CD4-positive, CD25-positive, alpha-beta regulatory T cell (primary cell): ENCODE results near the gene TEX55. TPM values are rescaled to one million over a fixed set of nuclear protein-coding genes. Genes with fewer than 3 reads are reported as not detected.
"Not testable (repeated sequence)": the region's sequence is repeated elsewhere in the genome, so short reads cannot be mapped to it uniquely, and the experiment has no call there.

Experiments
- ATAC-seq, 2 donors: fragments of 150-1000 bp; cut with Tn5 transposase; one replicate each; pipeline ENCODE4 v1.10.0; 2021; ENCODE audit warnings: low read depth in 2 of 2, moderate number of reproducible peaks in 2 of 2, moderate library complexity in 1 of 2
- DNase-seq, 3 donors: peaks; one replicate each; pipeline versions ENCODE4 v3.0.0 to v3.0.0-alpha.2; 2012 to 2022; ENCODE audit warnings: mixed read lengths in 1 of 3
- H3K27ac ChIP-seq: one replicate; pipeline ENCODE4 v1.7.0; 2013; ENCODE audit warnings: mild to moderate bottlenecking, low read length; ENCODE audit not compliant: insufficient read depth, poor library complexity, severe bottlenecking
- H3K27me3 ChIP-seq: one replicate; pipeline ENCODE4 v1.7.0; 2013; ENCODE audit warnings: low read length; ENCODE audit not compliant: control insufficient read depth, insufficient read depth
- H3K36me3 ChIP-seq: one replicate; pipeline ENCODE4 v1.7.0; 2013; ENCODE audit warnings: mild to moderate bottlenecking, low read length, moderate library complexity; ENCODE audit not compliant: control insufficient read depth, insufficient read depth
- H3K4me1 ChIP-seq: 2 replicates; pipeline ENCODE4 v1.7.0; 2013; ENCODE audit warnings: mild to moderate bottlenecking, low read length; ENCODE audit not compliant: insufficient read depth, control insufficient read depth, poor library complexity, severe bottlenecking
- H3K4me3 ChIP-seq: one replicate; pipeline ENCODE4 v1.7.0; 2013; ENCODE audit warnings: low read depth, mild to moderate bottlenecking, low read length, moderate library complexity
- H3K9me3 ChIP-seq, 2 experiments: 1 replicate in 1 of 2; 2 replicates in 1 of 2; pipeline ENCODE4 v1.7.0; 2013; ENCODE audit warnings: low read length in 2 of 2, mild to moderate bottlenecking in 1 of 2, moderate library complexity in 1 of 2; ENCODE audit not compliant: control insufficient read depth in 2 of 2
- H3K27ac Mint-ChIP-seq, 3 donors: one replicate each; pipeline ENCODE4 v1.8.0; 2020 to 2022; ENCODE audit warnings: mild to moderate bottlenecking in 3 of 3, mixed read lengths in 3 of 3, moderate library complexity in 2 of 3
- H3K27me3 Mint-ChIP-seq: one replicate; pipeline ENCODE4 v1.8.0; 2022; ENCODE audit warnings: mild to moderate bottlenecking, mixed read lengths
- H3K36me3 Mint-ChIP-seq: one replicate; pipeline ENCODE4 v1.8.0; 2020; ENCODE audit warnings: mixed read lengths
- H3K4me1 Mint-ChIP-seq, 4 donors: one replicate each; pipeline ENCODE4 v1.8.0; 2020 to 2022; ENCODE audit warnings: mixed read lengths in 4 of 4, mild to moderate bottlenecking in 1 of 4
- H3K4me3 Mint-ChIP-seq, 4 donors: one replicate each; pipeline ENCODE4 v1.8.0; 2020 to 2022; ENCODE audit warnings: mild to moderate bottlenecking in 4 of 4, mixed read lengths in 4 of 4, moderate library complexity in 3 of 4
- H3K9me3 Mint-ChIP-seq, 7 donors: one replicate each; pipeline ENCODE4 v1.8.0; 2020 to 2022; ENCODE audit warnings: mixed read lengths in 7 of 7, mild to moderate bottlenecking in 3 of 7, moderate library complexity in 2 of 7
- polyA plus RNA-seq, 4 donors: library from polyadenylated mRNA; unstranded; fragments of 300-500 nt; fragmentation: Illumina TruSeq; gene quantifications; one replicate each; pipeline ENCODE4 v1.2.3, GENCODE V29; 2021
- total RNA-seq: library from RNA; stranded (reverse); gene quantifications from one replicate; pipeline ENCODE4 v1.2.3, GENCODE V29; 2022

Gene TEX55
- total RNA-seq (not detected), polyA plus RNA-seq (not detected)

DNA sequence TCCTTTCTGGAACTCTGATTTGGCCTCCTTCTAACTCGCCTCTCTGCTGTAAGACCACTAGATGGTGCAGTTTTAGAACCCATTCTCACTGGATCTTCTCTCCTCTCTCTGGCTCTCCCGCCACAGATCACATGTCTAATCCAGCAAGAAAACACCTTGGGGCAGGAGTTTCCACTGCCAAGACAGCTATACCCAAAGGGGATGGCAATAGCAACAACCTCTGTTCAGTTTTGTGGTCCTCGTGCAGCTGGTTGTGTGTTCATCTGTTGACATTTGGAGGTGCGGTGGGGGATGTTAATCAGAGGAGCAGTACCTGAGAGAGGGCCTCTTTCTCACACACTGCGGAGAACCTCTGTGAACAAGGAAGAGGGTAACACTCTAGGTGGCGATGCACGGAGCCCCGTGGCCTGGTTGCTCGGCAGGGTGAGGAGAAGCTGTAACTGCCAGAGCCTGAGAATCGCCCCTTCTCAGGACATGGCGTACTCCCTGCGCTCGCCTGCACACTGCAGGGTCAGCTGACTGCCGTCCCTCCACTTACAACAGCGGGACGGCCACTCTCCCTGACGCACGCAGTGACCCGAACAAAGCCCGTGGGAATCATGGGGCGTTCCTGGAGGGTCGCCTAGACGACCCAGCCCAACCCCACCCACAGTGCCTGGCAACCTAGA is at the start of gene TEX55:
Gene TEX55, plus strand, starts transcription at position 666 of the 668 bp plus-strand sequence. CDS start 25 bp downstream, outside the sequence.
- H3K27ac Mint-ChIP-seq, result peak within 1 kb of the TSS in 2 of 3 donors; percentile 30 to 38
- no peaks in the 10 kb centered on the region for H3K9me3 ChIP-seq
- no peak within 1 kb of the TSS for H3K4me3 ChIP-seq
- ATAC-seq (no peak), DNase-seq (peak in 2 of 3 donors; percentile 2 to 28)
- no peaks in the 10 kb centered on the region for H3K27me3 ChIP-seq
- H3K36me3 Mint-ChIP-seq, result no peaks in the 10 kb centered on the region
- no peak within 1 kb of the TSS for H3K4me3 Mint-ChIP-seq
- H3K9me3 Mint-ChIP-seq, result no peaks in the 10 kb centered on the region
- H3K27ac ChIP-seq, result no peak within 1 kb of the TSS
- no peaks in the 10 kb centered on the region for H3K4me1 ChIP-seq
- H3K4me1 Mint-ChIP-seq, result peaks cover 0 to 2% (median 0%) of the 10 kb centered on the region in 4 donors
- H3K27me3 Mint-ChIP-seq, result no peaks in the 10 kb centered on the region
- H3K36me3 ChIP-seq, result no peaks in the 10 kb centered on the region

DNA sequence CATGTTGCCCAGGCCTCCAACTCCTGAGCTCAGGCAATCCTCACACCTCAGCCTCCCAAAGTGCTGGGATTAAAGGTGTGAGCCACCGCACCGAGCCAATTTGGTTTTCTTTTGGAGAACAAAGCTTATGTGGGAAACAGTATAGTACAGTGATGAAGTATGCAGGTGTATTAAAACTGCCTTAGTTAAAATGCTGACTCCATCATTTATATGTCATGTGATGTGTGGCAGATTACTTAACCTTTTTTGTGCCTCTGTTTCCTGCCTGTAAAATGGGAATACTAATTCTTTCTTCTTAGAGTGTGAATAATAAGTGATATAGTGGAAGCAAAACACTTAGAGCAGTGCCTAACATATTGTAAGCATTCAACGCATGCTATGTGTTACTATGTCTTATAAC is 48.0 kb upstream of the TEX55 start:
- DNase-seq (no peak), ATAC-seq (no peak)
- Mint-ChIP-seq H3K27me3 (no peaks in the 10 kb centered on the region), H3K4me1 (no peaks in the 10 kb centered on the region), H3K4me3 (no peak overlapping the region), H3K27ac (no peak overlapping the region), H3K9me3 (no peaks in the 10 kb centered on the region), H3K36me3 (no peaks in the 10 kb centered on the region)
- Histone ChIP-seq H3K9me3 (no peaks in the 10 kb centered on the region), H3K36me3 (no peaks in the 10 kb centered on the region), H3K4me3 (no peak overlapping the region), H3K27ac (no peak overlapping the region), H3K4me1 (no peaks in the 10 kb centered on the region), H3K27me3 (no peaks in the 10 kb centered on the region)

DNA sequence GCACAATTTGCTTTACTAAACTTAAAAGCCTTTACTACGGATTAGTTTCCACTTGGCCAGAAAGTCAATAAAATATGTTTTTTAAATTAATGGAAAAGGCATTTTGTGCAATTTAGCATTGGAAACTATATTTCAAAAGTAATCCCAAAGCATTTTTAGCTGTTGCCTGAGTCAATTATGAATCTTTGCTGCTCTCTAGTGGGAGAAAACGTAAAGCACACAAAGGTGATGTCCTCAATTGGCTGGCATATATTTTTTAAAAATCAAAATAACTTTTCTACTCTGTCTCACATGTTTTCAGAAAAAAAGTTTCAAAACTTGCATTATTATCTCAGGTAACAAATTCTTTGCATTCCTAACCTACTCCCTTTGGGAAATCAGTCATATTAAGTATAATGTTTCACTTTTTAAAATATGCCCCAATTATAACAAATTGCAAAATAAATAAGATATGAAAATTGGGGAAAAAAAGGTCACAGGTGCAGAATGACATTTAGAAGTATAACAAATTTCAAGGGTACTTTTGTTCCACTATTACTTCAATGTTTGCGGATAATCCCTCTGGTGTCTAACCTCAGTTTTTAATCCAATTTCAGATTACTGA is 47.2 kb upstream of the TEX55 start:
- Mint-ChIP-seq H3K4me3 (no peak overlapping the region), H3K4me1 (no peaks in the 10 kb centered on the region), H3K36me3 (no peaks in the 10 kb centered on the region), H3K27ac (no peak overlapping the region), H3K9me3 (no peaks in the 10 kb centered on the region), H3K27me3 (no peaks in the 10 kb centered on the region)
- no peak for ATAC-seq
- H3K4me1 ChIP-seq, result no peaks in the 10 kb centered on the region
- H3K27ac ChIP-seq, result no peak overlapping the region
- H3K36me3 ChIP-seq, result no peaks in the 10 kb centered on the region
- H3K4me3 ChIP-seq, result no peak overlapping the region
- peak in 2 of 3 donors; percentile 39 to 40 for DNase-seq
- no peaks in the 10 kb centered on the region for H3K27me3 ChIP-seq
- H3K9me3 ChIP-seq, result no peaks in the 10 kb centered on the region

DNA sequence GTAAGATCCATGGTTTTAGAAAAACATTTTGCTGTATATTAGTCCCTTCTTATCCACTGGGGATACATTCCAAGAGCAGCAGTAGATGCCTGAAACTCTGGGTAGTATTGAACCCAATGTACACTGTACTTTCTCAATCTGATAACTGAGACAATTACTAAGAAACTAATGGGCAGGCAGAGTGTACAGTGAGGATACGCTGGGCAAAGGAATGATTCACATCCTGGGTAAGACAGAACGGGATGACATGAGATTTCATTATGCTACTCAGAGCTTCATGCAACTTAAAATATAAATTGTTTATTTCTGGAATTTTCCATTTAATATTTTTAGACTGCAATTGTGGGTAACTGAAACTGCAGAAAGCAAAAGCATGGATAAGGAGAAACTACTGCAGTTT is 46.2 kb upstream of the TEX55 start:
- Histone ChIP-seq H3K36me3 (no peaks in the 10 kb centered on the region), H3K9me3 (no peaks in the 10 kb centered on the region), H3K27me3 (no peaks in the 10 kb centered on the region), H3K27ac (no peak overlapping the region), H3K4me3 (no peak overlapping the region), H3K4me1 (no peaks in the 10 kb centered on the region)
- Mint-ChIP-seq H3K9me3 (no peaks in the 10 kb centered on the region), H3K36me3 (no peaks in the 10 kb centered on the region), H3K4me1 (no peaks in the 10 kb centered on the region), H3K27me3 (no peaks in the 10 kb centered on the region), H3K27ac (no peak overlapping the region), H3K4me3 (no peak overlapping the region)
- DNase-seq (no peak), ATAC-seq (no peak)

DNA sequence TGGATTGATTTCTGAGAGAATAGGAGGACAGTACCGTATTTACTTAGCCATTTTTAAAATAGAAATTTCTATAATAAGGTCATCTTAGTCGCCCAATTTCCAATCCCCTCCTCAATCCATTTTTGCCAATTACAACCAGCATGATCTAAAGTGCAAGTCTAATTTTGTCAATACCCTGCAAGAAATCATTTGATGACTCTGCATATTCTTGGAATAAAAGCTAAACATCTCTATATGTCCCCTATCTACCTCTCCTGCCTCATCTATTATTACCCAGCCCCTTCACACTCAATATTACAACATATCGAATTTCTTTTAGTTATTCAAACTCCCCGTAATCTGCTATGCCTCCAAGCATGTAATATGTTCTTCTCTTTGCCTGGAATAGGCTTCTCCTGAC is 41.9 kb upstream of the TEX55 start:
- no peaks in the 10 kb centered on the region for H3K4me1 Mint-ChIP-seq
- no peak overlapping the region for H3K27ac ChIP-seq
- no peaks in the 10 kb centered on the region for H3K4me1 ChIP-seq
- no peak overlapping the region for H3K27ac Mint-ChIP-seq
- H3K9me3 Mint-ChIP-seq, result peaks cover 0 to 2% (median 0%) of the 10 kb centered on the region in 7 donors
- H3K36me3 ChIP-seq, result no peaks in the 10 kb centered on the region
- H3K27me3 ChIP-seq, result no peaks in the 10 kb centered on the region
- no peaks in the 10 kb centered on the region for H3K36me3 Mint-ChIP-seq
- no peak for DNase-seq
- no peak overlapping the region for H3K4me3 Mint-ChIP-seq
- ATAC-seq, result no peak
- H3K4me3 ChIP-seq, result no peak overlapping the region
- H3K27me3 Mint-ChIP-seq, result peaks cover 4% of the 10 kb centered on the region
- no peaks in the 10 kb centered on the region for H3K9me3 ChIP-seq

DNA sequence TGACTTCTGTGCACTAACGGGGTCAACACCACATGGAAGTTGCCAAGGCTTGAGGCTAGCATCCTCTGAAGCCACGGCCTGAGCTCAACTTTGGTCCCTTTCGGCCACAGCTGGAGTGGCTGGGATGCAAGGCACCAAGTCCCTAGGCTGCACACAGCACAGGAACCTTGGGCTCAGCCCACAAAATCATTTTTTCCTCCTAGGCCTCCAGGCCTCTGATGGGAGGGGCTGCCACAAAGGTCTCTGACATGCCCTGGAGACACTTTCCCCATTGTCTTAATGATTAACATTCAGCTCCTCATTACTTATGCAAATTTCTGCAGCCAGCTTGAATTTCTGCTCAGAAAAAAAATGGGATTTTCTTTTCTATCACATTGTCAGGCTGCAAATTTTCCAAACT is 27.6 kb upstream of the TEX55 start:
- DNase-seq, H3K36me3 ChIP-seq, H3K4me3 Mint-ChIP-seq, H3K36me3 Mint-ChIP-seq, H3K27ac Mint-ChIP-seq, H3K27ac ChIP-seq, H3K4me1 Mint-ChIP-seq, H3K4me3 ChIP-seq, ATAC-seq, H3K4me1 ChIP-seq, H3K9me3 ChIP-seq, H3K27me3 ChIP-seq: not testable (repeated sequence)
- H3K27me3 Mint-ChIP-seq, result peaks cover 14% of the 10 kb centered on the region
- peaks cover 0 to 22% (median 14%) of the 10 kb centered on the region in 7 donors for H3K9me3 Mint-ChIP-seq

DNA sequence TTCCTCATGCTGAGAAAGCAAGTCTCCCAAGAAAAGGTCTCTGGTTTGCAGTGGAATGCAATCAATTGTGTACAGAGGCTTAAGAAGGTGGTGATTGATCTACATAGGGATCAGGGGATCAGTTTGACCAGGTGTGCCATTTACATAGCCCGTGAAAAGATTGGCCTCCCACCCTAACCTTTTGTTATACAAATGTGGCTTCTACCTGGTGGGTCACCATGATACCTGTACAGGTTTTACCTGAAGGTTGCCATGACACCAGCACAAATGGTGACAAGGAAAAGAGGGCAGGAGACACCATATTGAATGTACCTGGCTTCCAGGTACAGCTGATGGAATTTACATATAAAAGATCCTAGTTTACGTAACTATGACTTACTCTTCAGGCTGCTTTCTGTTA is 25.5 kb upstream of the TEX55 start:
- Histone ChIP-seq H3K4me1 (no peaks in the 10 kb centered on the region), H3K9me3 (no peaks in the 10 kb centered on the region), H3K27me3 (no peaks in the 10 kb centered on the region), H3K27ac (no peak overlapping the region), H3K4me3 (no peak overlapping the region), H3K36me3 (no peaks in the 10 kb centered on the region)
- ATAC-seq, result no peak
- Mint-ChIP-seq H3K4me1 (no peaks in the 10 kb centered on the region), H3K9me3 (peaks cover 0 to 20% (median 9%) of the 10 kb centered on the region in 7 donors), H3K27ac (no peak overlapping the region), H3K36me3 (no peaks in the 10 kb centered on the region), H3K27me3 (peaks cover 20% of the 10 kb centered on the region), H3K4me3 (no peak overlapping the region)
- DNase-seq, result no peak

DNA sequence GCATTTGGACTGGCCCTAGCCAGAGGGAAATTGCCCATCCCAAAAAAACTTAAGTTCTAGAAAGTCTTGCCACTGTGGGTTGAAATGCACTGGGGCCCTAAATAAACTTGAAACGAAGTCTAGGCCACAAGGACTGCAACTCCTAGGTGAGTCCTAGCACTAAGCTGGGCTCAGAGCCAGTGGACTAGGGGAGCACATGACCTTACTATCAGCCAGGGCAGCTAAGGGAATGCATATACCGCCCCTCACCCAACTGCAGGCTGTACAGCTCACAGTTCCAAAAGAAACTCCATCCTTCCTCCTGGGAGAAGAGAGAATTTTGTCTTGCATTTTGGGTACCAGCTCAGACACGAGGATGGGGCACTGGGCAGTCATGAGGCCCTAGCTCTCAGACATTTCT is 23.6 kb upstream of the TEX55 start:
- Histone ChIP-seq H3K9me3 (no peaks in the 10 kb centered on the region), H3K27me3 (no peaks in the 10 kb centered on the region), H3K27ac (no peak overlapping the region), H3K36me3 (no peaks in the 10 kb centered on the region), H3K4me1 (no peaks in the 10 kb centered on the region), H3K4me3 (no peak overlapping the region)
- DNase-seq (no peak), ATAC-seq (no peak)
- no peaks in the 10 kb centered on the region for H3K4me1 Mint-ChIP-seq
- peaks cover 26% of the 10 kb centered on the region for H3K27me3 Mint-ChIP-seq
- no peak overlapping the region for H3K27ac Mint-ChIP-seq
- H3K9me3 Mint-ChIP-seq, result peaks cover 0 to 14% (median 7%) of the 10 kb centered on the region in 7 donors
- H3K36me3 Mint-ChIP-seq, result no peaks in the 10 kb centered on the region
- H3K4me3 Mint-ChIP-seq, result no peak overlapping the region
